ENCODE data around the gene BMPR1A. TPM values are rescaled to one million over a fixed set of nuclear protein-coding genes. Genes with fewer than 3 reads are reported as not detected.
A peak's percentile ranks its signal among the peaks of the same experiment; 100 is the strongest.

BMPR1A gene
- total RNA-seq, 6 experiments from 2014 or later: 9.9 to 20.4 (median 12.4) TPM

DNA sequence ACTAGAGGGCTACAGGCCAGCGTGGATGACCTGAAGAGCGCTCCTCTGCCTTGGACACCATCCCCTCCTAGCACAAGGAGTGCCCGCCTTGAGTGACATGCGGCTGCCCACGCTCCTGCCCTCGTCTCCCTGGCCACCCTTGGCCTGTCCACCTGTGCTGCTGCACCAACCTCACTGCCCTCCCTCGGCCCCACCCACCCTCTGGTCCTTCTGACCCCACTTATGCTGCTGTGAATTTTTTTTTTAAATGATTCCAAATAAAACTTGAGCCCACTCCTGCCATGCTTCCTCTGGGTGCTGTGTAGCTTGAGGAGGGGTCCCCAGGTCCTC, 206.5 kb downstream of the BMPR1A start:
- 57% methylated on average over 1 of the region's 7 CpGs for WGBS (ENCODE audit: insufficient coverage, low coverage, low lambda C conversion rate, missing lambda C conversion rate)
- DNase-seq (peak in 2 of 3 donors; percentile 25 to 46), ATAC-seq (no peak)

DNA sequence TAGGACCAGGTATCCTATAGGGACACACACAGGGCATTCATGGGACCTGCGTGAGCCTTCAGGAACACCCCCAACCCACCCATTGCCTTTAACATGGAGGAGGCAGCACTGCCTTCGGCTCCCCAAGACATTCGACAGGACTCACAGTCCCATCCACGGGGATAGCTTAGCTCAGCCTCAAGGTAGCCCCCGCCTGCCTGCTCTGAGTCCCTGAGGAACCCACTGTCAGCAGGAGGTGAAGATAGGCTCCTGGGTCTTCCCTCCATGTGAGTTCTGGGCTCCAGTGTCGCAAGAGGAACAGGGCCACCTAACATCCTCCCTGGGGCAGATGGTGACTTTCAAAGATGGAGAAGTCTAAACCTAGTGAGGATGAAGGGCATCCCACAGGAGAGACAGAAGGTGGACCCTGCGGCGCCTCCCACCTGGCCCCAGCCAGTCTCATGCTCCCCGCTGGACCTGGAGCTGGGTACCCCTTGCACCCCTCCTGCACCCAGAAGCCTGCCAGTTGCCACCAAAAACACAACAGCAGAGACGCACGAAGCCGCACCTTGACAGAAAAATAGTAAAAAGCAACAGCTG, 207.0 kb downstream of the BMPR1A start:
- Histone ChIP-seq H3K9me3 (no peaks in the 10 kb centered on the region), H3K27me3 (no peaks in the 10 kb centered on the region), H3K36me3 (no peaks in the 10 kb centered on the region), H3K27ac (no peak overlapping the region), H3K4me3 (no peak overlapping the region), H3K4me1 (peaks cover 0 to 11% (median 2%) of the 10 kb centered on the region in 4 donors)
- intact Hi-C loops (cut with DNase I): no loop called here
- DNase-seq (peak in 2 of 3 donors; percentile 37), ATAC-seq (no peak)
- WGBS (ENCODE audit: insufficient coverage, low coverage, low lambda C conversion rate, missing lambda C conversion rate): 91% methylated on average over 8 of the region's 12 CpGs
- TF ChIP-seq, protein P1, sequence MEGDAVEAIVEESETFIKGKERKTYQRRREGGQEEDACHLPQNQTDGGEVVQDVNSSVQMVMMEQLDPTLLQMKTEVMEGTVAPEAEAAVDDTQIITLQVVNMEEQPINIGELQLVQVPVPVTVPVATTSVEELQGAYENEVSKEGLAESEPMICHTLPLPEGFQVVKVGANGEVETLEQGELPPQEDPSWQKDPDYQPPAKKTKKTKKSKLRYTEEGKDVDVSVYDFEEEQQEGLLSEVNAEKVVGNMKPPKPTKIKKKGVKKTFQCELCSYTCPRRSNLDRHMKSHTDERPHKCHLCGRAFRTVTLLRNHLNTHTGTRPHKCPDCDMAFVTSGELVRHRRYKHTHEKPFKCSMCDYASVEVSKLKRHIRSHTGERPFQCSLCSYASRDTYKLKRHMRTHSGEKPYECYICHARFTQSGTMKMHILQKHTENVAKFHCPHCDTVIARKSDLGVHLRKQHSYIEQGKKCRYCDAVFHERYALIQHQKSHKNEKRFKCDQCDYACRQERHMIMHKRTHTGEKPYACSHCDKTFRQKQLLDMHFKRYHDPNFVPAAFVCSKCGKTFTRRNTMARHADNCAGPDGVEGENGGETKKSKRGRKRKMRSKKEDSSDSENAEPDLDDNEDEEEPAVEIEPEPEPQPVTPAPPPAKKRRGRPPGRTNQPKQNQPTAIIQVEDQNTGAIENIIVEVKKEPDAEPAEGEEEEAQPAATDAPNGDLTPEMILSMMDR (IDR thresholded peaks at IDR 0.05): no peak
- no peak for TF ChIP-seq POLR2A (IDR thresholded peaks at IDR 0.05)

More for the DNA sequence above, 206.5 kb downstream of the BMPR1A start:
- peaks cover 0 to 8% (median 2%) of the 10 kb centered on the region in 4 donors for H3K4me1 ChIP-seq
- no peaks in the 10 kb centered on the region for H3K9me3 ChIP-seq
- intact Hi-C loops (cut with DNase I): no loop called here
- TF ChIP-seq POLR2A (IDR thresholded peaks at IDR 0.05): no peak
- TF ChIP-seq, protein P1 (IDR thresholded peaks at IDR 0.05): no peak
- H3K27ac ChIP-seq: no peak overlapping the region
- no peaks in the 10 kb centered on the region for H3K27me3 ChIP-seq
- no peak overlapping the region for H3K4me3 ChIP-seq
- no peaks in the 10 kb centered on the region for H3K36me3 ChIP-seq

DNA sequence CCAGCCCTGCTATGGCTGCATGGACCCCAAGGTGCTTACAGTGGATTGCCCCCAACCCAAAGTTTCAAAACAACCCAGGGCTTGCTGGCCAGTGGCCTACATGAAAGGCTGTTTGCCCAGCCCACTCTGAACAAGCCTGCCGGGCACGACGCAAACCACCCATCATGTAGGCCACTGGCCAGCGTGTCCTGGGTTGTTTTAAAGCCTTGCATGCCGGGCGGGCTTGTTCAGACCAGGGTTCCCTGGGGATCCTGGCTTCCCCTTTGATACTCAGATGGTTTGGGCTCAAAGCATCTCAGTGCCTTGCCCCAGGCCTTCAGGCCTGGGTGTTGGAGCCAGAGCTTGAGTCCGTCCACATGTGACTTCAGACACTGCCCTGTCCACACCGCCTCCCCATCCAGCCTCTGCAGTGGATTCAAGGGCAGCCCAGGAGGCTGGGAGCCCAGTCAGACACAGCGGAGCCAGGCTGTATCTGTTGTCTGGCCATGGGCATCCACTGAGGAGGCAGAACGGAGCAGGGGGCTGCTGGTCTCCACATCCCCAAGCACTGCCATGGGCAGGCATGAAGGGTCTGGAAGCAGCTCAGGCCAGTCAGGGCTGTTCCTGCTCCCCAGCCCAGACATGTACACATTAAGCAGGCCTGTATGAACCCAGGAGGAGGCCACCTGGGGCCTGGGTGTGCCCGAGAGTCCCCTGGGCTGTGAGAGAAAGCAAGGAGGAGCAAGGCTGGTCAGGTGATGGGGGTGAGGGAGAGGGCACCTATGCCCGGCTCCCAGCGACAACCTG, 207.8 kb downstream of the BMPR1A start:
- WGBS (ENCODE audit: insufficient coverage, low coverage, low lambda C conversion rate, missing lambda C conversion rate): 90% methylated on average over 6 of the region's 13 CpGs
- H3K4me3 ChIP-seq: no peak overlapping the region
- DNase-seq (peak in 2 of 3 donors; percentile 30 to 38), ATAC-seq (no peak)
- no peak for TF ChIP-seq POLR2A (IDR thresholded peaks at IDR 0.05)
- TF ChIP-seq, protein P1 (IDR thresholded peaks at IDR 0.05): no peak
- peaks cover 0 to 15% (median 0%) of the 10 kb centered on the region in 4 donors for H3K4me1 ChIP-seq
- no peaks in the 10 kb centered on the region for H3K9me3 ChIP-seq
- no peaks in the 10 kb centered on the region for H3K36me3 ChIP-seq
- intact Hi-C loops (cut with DNase I): no loop called here
- H3K27me3 ChIP-seq: no peaks in the 10 kb centered on the region
- H3K27ac ChIP-seq: no peak overlapping the region

DNA sequence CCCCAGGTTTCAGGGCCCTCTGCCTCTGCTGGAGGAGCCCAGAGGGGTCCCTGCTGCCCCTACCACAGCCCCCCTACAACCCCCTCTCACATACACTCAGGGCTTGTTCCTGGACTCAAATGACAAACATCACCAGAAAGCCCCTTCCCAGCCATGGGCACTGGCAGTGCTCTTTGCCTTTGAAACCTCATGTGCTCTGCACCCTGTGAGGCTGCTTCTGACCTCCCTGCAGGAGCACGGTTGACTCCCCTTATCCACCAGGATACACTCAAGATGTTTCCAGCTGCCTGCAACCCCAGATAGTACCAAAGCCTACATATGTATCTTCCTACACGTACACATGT, 208.4 kb downstream of the BMPR1A start:
- intact Hi-C loops (cut with DNase I): no loop called here
- WGBS (ENCODE audit: insufficient coverage, low coverage, low lambda C conversion rate, missing lambda C conversion rate): 87% methylated on average over 2 of the region's 2 CpGs

More for the DNA sequence above, 208.4 kb downstream of the BMPR1A start:
- Histone ChIP-seq H3K9me3 (no peaks in the 10 kb centered on the region), H3K27me3 (no peaks in the 10 kb centered on the region), H3K4me1 (peaks cover 0 to 15% (median 0%) of the 10 kb centered on the region in 4 donors), H3K36me3 (no peaks in the 10 kb centered on the region), H3K4me3 (no peak overlapping the region), H3K27ac (no peak overlapping the region)
- TF ChIP-seq POLR2A (IDR thresholded peaks at IDR 0.05): no peak
- TF ChIP-seq, protein P1 (IDR thresholded peaks at IDR 0.05): no peak
- ATAC-seq (no peak), DNase-seq (peak in 1 of 3 donors; percentile 11)

Data from right lobe of liver (tissue), 6 donors.